HepG2 (cell line): ENCODE results near the gene DEPDC1B. TPM values are rescaled to one million over a fixed set of nuclear protein-coding genes. Genes with fewer than 3 reads are reported as not detected.

Source experiments
- CCDC6 ChIP-seq: sonication (generic); formaldehyde crosslinking; IDR thresholded peaks from 2 replicates; pipeline ENCODE4 v1.8.1; 2022; ENCODE audit warnings: mild to moderate bottlenecking, missing genetic modification reagents, moderate library complexity
- MEIS1 ChIP-seq: sonication (generic); formaldehyde crosslinking; IDR thresholded peaks from 2 replicates; pipeline ENCODE4 v1.9.0; 2021; ENCODE audit warnings: mild to moderate bottlenecking, missing genetic modification reagents, moderate library complexity, borderline replicate concordance
- MIXL1 ChIP-seq: IDR thresholded peaks from 2 replicates; pipeline ENCODE4 v1.6.1; 2016
- PPARG ChIP-seq: conservative IDR thresholded peaks from 2 replicates; pipeline ENCODE4 v1.6.1; 2016; ENCODE audit warnings: missing biosample characterization, missing genetic modification reagents
- SETDB1 ChIP-seq: sonication (generic); formaldehyde crosslinking; IDR thresholded peaks from 2 replicates; pipeline ENCODE4 v1.5.1; 2020; ENCODE audit warnings: missing genetic modification reagents, mild to moderate bottlenecking, borderline replicate concordance
- SIX1 ChIP-seq: sonication (generic); formaldehyde crosslinking; IDR thresholded peaks from 2 replicates; pipeline ENCODE4 v1.4.0; 2020; ENCODE audit warnings: missing genetic modification reagents, borderline replicate concordance
- STAG1 ChIP-seq: sonication (generic); formaldehyde crosslinking; IDR thresholded peaks from 2 replicates; pipeline ENCODE4 v1.4.0; 2020; ENCODE audit warnings: missing genetic modification reagents
- TEAD3 ChIP-seq: optimal IDR thresholded peaks from 2 replicates; pipeline ENCODE3; 2016; ENCODE audit warnings: borderline replicate concordance
- U2AF2 ChIP-seq: fragments of 200-400 bp; formaldehyde crosslinking; IDR thresholded peaks from 2 replicates; pipeline ENCODE4 v1.6.1; 2017; ENCODE audit warnings: low read depth, mild to moderate bottlenecking, low read length
- XBP1 ChIP-seq: sonication (generic); formaldehyde crosslinking; IDR thresholded peaks from 2 replicates; pipeline ENCODE4 v1.5.0; 2020; ENCODE audit warnings: missing genetic modification reagents
- ZNF292 ChIP-seq: sonication (generic); formaldehyde crosslinking; IDR thresholded peaks from 2 replicates; pipeline ENCODE4 v1.8.1; 2022; ENCODE audit warnings: mild to moderate bottlenecking, low read depth, missing genetic modification reagents, borderline replicate concordance
- ZNF761 ChIP-seq: sonication (generic); formaldehyde crosslinking; conservative IDR thresholded peaks from 2 replicates; pipeline ENCODE4 v1.4.0; 2020; ENCODE audit warnings: mild to moderate bottlenecking, missing genetic modification reagents
- polyA plus RNA-seq, 8 experiments: library from polyadenylated mRNA; depleted of rRNA in 3 of 8; stranded (reverse) in 7 of 8; unstranded in 1 of 8; fragments of >200 nt; fragmentation: Illumina TruSeq in 4 of 8; extraction: Trizol in 4 of 8; gene quantifications; 2 replicates each; pipeline versions ENCODE4 v1.2.1 to v1.2.3, GENCODE V29; 2011 to 2016; ENCODE audit warnings: low read depth in 4 of 8, missing spikeins in 1 of 8, mixed read lengths in 1 of 8; ENCODE audit not compliant: insufficient read depth in 1 of 8
- total RNA-seq, 5 experiments: library from RNA; depleted of rRNA; stranded (reverse); fragments of >200 nt; fragmentation: Illumina TruSeq; extraction: Trizol; gene quantifications; 2 replicates each; pipeline ENCODE4 v1.2.3, GENCODE V29; 2016; ENCODE audit warnings: low read depth in 1 of 5
- TF ChIP-seq, protein P1 (sequence below): sonication (generic); formaldehyde crosslinking; IDR thresholded peaks from 2 replicates; pipeline ENCODE4 v1.5.1; 2020; ENCODE audit warnings: mild to moderate bottlenecking, missing genetic modification reagents, borderline replicate concordance
- TF ChIP-seq, protein P2 (sequence below): sonication (generic); formaldehyde crosslinking; IDR thresholded peaks from 2 replicates; pipeline ENCODE4 v1.4.0; 2020; ENCODE audit warnings: mild to moderate bottlenecking, missing genetic modification reagents
- TF ChIP-seq, protein P3 (sequence below): sonication (generic); formaldehyde crosslinking; IDR thresholded peaks from 2 replicates; pipeline ENCODE4 v1.4.0; 2020; ENCODE audit warnings: mild to moderate bottlenecking, missing genetic modification reagents

DEPDC1B gene
- total and polyA plus RNA-seq, 2 of the 13 experiments (the other 11 are each of a cell fraction or from before 2014, with no cell fraction given) = 29.5 to 51.3 TPM

DNA sequence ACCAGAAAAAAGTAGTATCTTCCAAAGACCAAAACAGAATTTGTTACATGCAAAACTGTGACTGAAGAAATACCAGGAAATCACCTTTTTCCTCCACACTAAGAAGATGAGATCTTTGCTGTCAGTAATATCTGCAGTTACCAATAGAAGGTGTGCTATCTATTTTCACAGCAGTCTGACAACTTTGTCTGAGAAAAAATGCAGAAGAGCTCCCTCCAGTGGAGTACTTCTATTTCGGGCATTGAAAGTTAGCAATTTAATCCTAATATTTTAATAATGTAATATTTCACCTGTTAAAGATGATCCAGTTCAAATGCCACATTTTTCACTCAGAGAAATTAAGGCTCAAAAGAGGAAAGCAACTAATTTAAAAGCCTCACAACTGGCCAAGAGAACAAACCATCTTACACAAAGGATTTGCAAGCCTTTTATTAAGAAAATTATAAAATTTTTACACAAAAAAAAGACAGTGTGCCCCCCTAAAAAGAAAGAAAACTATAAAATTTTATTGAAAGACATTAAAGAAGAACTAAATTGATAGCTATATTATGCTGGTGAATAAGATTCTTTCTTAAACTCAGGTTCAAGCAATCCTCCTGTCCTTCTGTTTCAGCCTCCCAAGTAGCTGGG lies 50.6 kb downstream of the DEPDC1B start (continued):
- TF ChIP-seq, protein P1, sequence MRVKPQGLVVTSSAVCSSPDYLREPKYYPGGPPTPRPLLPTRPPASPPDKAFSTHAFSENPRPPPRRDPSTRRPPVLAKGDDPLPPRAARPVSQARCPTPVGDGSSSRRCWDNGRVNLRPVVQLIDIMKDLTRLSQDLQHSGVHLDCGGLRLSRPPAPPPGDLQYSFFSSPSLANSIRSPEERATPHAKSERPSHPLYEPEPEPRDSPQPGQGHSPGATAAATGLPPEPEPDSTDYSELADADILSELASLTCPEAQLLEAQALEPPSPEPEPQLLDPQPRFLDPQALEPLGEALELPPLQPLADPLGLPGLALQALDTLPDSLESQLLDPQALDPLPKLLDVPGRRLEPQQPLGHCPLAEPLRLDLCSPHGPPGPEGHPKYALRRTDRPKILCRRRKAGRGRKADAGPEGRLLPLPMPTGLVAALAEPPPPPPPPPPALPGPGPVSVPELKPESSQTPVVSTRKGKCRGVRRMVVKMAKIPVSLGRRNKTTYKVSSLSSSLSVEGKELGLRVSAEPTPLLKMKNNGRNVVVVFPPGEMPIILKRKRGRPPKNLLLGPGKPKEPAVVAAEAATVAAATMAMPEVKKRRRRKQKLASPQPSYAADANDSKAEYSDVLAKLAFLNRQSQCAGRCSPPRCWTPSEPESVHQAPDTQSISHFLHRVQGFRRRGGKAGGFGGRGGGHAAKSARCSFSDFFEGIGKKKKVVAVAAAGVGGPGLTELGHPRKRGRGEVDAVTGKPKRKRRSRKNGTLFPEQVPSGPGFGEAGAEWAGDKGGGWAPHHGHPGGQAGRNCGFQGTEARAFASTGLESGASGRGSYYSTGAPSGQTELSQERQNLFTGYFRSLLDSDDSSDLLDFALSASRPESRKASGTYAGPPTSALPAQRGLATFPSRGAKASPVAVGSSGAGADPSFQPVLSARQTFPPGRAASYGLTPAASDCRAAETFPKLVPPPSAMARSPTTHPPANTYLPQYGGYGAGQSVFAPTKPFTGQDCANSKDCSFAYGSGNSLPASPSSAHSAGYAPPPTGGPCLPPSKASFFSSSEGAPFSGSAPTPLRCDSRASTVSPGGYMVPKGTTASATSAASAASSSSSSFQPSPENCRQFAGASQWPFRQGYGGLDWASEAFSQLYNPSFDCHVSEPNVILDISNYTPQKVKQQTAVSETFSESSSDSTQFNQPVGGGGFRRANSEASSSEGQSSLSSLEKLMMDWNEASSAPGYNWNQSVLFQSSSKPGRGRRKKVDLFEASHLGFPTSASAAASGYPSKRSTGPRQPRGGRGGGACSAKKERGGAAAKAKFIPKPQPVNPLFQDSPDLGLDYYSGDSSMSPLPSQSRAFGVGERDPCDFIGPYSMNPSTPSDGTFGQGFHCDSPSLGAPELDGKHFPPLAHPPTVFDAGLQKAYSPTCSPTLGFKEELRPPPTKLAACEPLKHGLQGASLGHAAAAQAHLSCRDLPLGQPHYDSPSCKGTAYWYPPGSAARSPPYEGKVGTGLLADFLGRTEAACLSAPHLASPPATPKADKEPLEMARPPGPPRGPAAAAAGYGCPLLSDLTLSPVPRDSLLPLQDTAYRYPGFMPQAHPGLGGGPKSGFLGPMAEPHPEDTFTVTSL = no peak
- TF ChIP-seq, protein P2, sequence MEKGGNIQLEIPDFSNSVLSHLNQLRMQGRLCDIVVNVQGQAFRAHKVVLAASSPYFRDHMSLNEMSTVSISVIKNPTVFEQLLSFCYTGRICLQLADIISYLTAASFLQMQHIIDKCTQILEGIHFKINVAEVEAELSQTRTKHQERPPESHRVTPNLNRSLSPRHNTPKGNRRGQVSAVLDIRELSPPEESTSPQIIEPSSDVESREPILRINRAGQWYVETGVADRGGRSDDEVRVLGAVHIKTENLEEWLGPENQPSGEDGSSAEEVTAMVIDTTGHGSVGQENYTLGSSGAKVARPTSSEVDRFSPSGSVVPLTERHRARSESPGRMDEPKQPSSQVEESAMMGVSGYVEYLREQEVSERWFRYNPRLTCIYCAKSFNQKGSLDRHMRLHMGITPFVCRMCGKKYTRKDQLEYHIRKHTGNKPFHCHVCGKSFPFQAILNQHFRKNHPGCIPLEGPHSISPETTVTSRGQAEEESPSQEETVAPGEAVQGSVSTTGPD = no peak
- TF ChIP-seq TEAD3 (CRISPR knock-in tag) (peak; percentile 24), XBP1 (no peak), CCDC6 (no peak), PPARG (CRISPR knock-in tag) (0 out of 2 replicates have a peak, but pooled peaks have one; percentile 26), SIX1 (CRISPR knock-in tag) (no peak), MEIS1 (CRISPR knock-in tag) (no peak), ZNF761 (no peak), SETDB1 (CRISPR knock-in tag) (no peak), U2AF2 (no peak), MIXL1 (CRISPR knock-in tag) (0 out of 2 replicates have a peak, but pooled peaks have one; percentile 35), STAG1 (peak; percentile 74), ZNF292 (no peak)
- TF ChIP-seq, protein P3, sequence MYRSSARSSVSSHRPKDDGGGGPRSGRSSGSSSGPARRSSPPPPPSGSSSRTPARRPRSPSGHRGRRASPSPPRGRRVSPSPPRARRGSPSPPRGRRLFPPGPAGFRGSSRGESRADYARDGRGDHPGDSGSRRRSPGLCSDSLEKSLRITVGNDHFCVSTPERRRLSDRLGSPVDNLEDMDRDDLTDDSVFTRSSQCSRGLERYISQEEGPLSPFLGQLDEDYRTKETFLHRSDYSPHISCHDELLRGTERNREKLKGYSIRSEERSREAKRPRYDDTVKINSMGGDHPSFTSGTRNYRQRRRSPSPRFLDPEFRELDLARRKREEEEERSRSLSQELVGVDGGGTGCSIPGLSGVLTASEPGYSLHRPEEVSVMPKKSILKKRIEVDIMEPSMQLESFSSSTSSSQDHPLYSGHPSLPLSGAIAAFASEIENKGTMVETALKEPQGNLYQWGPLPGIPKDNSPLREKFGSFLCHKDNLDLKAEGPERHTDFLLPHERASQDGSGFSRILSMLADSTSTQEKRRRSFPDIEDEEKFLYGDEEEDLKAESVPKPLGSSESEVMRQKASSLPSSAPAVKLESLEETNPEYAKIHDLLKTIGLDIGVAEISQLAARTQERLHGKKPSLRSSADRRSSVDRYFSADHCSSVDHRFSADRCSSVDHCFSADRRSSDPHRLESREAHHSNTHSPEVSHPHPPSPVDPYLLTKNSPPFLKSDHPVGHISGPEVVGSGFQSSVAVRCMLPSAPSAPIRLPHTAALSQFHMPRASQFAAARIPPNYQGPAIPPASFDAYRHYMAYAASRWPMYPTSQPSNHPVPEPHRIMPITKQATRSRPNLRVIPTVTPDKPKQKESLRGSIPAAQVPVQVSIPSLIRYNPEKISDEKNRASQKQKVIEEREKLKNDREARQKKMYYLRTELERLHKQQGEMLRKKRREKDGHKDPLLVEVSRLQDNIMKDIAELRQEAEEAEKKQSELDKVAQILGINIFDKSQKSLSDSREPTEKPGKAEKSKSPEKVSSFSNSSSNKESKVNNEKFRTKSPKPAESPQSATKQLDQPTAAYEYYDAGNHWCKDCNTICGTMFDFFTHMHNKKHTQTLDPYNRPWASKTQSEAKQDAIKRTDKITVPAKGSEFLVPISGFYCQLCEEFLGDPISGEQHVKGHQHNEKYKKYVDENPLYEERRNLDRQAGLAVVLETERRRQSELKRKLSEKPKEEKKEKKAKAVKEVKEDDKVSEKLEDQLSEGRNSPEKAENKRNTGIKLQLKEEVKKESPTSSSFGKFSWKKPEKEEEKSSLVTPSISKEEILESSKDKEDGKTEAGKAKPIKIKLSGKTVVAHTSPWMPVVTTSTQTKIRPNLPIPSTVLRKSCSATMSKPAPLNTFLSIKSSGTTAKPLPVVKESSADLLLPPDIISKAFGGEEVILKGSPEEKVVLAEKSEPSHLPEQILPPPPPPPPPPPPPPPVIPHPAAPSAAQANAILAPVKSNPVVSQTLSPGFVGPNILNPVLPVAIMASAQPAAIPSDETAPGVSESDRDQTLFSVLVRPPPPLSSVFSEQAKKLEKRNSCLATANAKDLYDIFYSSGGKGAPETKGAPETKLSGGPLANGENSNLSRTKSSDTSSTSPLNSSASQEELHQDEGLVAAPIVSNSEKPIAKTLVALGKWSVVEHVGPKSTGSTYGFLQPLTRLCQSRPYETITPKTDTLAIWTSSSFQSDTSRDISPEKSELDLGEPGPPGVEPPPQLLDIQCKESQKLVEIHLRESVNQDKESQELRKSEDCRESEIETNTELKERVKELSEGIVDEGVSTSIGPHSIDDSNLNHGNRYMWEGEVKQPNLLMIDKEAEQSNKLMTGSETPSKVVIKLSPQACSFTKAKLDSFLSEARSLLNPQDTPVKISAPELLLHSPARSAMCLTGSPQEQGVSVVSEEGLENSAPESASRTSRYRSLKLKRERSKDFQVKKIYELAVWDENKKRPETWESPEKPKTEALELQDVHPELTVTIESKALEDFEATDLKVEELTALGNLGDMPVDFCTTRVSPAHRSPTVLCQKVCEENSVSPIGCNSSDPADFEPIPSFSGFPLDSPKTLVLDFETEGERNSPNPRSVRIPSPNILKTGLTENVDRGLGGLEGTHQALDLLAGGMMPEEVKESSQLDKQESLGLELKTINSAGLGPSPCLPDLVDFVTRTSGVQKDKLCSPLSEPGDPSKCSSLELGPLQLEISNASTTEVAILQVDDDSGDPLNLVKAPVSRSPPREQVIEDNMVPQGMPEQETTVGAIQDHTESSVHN (CRISPR knock-in tag) = no peak
